OCI-LY7 (cell line): Measurements from ENCODE around the gene API5.

Experiments
- CTCF ChIP-seq: fragments of 200-600 bp; sonication (generic); conservative IDR thresholded peaks from 2 replicates; pipeline ENCODE4 v1.5.1; 2014; ENCODE audit warnings: mild to moderate bottlenecking, antibody characterized with exemption, low read length, moderate library complexity, mixed read lengths
- EZH2phosphoT487 ChIP-seq: fragments of 200-600 bp; sonication (generic); IDR thresholded peaks from 2 replicates; pipeline ENCODE4 v1.6.1; 2018; ENCODE audit warnings: low read depth, borderline replicate concordance, mild to moderate bottlenecking, mixed run types, antibody characterized with exemption, low read length, moderate library complexity, mixed read lengths

GRCh38 chr11:43327987-43328386, 16.2 kb downstream of the API5 start:
- TF ChIP-seq EZH2phosphoT487: no peak
- no peak for TF ChIP-seq CTCF
